Kidney capillary endothelial cell (primary cell): ENCODE results near the gene MTA1.

ENCODE experiments used
- DNase-seq: peaks from one replicate; pipeline ENCODE4 v3.0.0-alpha.2; 2018; ENCODE audit warnings: low spot score

Gene MTA1

DNA sequence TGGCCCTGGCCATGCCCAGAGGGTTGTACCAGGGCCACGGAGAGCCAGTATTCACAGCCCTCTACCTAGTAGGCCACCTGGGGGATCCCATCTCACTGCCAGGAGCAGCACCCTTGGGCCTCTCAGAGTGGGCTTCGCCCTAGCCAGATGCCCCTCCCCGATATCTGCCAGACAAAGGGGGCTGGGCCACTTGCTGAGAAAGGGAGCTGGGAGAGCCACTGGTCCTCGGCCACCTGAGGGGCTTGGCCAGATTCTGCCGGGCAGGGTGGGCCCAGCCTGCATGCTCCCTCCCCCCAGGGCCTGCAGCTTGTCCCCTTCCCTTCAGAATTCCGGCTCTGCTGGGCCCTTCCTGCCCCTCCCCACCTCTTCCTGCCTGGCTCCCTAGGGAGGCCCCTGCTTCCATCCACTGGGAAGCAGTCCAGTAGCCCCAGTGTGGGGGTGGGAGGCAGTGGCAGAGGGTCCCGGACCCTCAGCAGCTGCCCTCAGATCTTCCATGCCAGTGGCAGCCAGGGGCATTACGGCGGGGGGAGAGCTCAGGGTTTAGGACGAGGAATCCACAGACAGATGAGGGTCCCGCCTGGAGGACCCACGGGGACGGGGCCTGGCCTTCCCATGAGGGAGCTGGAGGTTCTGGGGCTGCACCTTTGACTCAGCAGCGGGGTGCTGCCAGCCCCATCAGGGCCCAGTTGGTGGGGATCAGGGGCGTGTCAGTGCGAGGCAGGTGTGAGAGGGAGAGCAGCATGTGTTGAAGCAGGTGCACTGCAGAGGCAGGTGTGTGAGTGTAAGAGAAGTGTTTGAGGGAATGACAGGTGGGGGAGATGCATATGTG, 57.4 kb downstream of the MTA1 start:
- peak; percentile 77 for DNase-seq

DNA sequence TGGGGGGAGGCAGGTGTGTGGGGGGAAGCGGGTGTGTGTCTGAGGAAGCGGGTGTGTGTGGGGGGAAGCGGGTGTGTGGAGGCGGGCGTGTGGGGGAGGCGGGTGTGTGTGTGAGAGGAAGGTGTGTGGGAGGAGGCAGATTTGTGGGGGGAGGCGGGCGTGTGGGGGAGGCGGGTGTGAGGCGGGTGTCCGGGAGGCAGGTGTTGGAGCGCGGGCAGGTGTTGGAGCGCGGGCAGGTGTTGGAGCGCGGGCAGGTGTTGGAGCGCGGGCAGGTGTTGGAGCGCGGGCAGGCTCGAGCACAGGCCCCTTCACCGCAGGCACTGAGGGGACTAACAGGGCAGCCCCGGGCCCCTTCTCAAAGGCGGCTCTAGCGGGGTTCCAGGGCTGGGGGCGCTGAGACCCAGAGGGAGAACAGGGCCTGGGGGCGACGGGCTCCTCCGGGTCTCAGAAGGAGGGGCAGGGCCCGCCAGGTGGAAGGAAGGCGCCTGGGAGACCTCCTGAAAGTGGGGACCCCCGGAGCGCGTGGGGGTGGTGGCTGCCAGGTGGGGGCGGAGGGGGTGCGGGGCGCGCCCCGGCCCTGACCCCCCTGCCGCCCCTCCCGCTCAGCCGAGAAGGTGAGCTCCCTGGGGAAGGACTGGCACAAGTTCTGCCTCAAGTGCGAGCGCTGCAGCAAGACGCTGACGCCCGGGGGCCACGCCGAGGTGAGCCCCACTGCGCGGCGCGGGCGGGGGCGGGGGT, 58.2 kb downstream of the MTA1 start:
- no peak for DNase-seq

DNA sequence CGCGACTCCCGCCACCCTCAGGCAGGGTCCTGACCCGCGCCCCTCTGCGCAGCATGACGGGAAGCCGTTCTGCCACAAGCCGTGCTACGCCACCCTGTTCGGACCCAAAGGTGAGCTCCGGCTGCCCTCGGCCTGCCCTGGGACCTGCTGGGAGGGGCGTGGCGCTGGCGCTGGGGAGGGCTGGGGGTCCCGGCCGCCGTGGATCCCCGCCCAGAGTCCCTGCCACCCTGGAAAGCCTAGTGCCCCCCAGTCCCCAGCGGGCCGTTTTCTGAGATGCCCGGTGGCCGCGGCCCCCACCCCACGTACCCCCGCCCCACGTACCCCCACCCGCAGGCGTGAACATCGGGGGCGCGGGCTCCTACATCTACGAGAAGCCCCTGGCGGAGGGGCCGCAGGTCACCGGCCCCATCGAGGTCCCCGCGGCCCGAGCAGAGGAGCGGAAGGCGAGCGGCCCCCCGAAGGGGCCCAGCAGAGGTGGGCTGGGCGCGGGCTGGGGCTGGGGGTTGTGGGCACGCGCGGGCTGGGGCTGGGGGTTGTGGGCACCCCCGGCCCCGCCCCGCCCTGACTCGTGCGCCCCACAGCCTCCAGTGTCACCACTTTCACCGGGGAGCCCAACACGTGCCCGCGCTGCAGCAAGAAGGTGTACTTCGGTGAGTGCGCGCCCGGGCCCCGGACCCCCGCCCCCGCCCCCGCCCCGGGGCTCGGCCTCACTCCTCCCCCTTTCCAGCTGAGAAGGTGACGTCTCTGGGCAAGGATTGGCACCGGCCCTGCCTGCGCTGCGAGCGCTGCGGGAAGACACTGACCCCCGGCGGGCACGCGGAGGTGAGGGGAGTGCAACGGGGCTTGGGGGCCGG, 59.0 kb downstream of the MTA1 start:
- no peak for DNase-seq

DNA sequence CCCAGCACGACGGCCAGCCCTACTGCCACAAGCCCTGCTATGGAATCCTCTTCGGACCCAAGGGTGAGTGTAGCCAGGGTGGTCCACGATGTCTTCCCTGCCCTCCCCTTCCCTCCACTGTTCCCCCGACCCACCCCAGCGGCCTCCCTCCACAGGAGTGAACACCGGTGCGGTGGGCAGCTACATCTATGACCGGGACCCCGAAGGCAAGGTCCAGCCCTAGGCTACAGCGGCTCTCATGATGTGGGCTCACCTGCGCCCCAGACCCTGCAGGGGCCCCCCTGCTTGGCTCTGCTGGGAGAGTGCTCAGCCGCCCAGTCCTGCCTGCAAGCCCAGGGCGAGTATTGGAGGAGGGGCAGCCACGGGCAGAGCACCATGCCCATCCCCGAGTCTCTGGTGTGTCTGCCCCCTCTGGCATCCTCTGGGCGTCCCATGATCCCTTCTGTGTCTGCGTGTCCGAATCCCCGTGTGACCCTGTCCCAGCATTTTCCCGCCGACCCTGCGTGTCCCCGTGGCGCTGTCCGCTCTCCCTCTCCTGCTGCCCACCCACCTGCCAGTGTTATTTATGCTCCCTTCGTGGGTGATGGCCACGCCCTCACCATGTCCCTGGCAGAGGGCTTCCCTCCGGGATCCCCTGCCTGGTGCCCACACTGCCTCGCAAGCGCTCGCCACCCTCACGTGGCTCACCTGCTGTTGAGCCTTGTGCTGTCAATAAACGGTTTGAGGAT, 60.0 kb downstream of the MTA1 start:
- DNase-seq, result no peak

DNA sequence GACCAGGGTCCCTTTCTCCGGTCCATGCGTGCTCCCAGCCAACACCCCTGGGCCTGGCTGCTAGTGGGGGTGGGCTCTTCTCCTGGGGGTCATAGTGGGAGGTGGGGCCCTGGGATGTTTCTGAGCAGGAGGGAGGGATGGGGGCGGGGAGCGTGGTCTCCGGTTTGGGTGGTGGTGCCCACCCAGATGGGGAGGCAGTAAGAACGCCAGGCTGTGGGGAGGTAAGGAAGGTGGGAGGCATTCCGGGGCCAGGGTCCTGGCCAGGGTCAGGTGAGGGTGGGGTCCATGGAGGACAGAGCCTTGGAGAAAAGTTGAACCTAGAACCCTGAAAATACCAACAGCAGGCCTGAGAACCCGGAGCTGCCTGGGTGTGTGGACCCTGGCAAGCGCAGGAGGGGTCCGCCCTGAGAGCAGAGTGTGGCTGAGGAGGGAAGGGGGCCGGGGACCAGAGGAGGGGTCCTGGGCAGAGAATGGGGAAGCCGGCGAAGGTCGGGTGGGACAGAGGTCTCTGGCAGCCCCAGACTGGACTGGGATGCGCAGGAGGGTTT, 60.6 kb downstream of the MTA1 start:
- DNase-seq, result no peak

DNA sequence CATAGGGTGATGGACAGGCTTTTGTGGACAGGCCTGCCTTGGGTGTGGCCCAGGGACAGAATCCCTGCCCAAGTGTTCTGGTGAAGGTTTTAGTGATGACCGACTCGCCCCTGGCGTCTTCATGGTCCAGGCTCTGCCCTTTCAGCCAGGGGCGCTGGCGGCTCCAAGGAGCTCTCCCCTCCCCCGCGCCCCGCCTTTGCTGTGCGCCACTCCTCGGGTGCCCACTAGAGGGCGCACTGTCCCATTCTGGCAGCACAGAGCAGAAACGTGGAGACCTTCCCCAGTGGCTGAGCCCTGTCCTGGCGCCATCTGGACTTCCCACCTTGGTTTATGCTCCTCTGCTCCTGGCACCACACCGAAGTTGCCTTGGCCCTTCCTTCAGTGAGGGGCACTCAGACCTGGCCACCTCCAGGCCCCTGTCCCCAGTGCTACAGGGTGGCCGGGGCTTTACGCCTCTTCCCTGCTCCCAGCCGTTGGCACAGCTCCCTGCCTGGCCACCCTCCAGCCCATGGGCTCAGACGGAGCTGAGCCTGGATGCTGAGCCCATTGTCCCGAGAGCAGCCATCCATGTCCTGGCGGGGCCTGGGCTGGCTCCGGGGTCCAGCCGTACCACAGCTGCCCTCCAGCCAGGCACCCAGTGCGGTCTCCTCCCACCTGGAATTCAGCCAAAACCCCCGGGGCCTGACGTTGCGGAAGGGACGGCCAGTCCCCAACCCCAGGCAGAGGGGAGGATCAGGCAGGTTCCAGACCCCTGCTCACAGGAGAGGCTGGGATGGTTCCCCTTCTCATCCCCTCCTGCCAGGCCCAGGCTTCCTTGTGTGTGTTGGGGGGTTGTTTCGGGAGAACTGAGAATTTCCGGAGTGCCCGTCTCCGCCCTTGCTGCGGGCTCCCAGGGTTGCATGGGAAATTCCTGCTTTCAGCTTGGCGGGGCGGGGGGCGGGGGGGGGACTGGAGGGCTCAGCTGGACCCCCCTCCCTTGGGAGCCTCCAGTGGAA, 61.5 kb downstream of the MTA1 start:
- DNase-seq, result peak; percentile 92

DNA sequence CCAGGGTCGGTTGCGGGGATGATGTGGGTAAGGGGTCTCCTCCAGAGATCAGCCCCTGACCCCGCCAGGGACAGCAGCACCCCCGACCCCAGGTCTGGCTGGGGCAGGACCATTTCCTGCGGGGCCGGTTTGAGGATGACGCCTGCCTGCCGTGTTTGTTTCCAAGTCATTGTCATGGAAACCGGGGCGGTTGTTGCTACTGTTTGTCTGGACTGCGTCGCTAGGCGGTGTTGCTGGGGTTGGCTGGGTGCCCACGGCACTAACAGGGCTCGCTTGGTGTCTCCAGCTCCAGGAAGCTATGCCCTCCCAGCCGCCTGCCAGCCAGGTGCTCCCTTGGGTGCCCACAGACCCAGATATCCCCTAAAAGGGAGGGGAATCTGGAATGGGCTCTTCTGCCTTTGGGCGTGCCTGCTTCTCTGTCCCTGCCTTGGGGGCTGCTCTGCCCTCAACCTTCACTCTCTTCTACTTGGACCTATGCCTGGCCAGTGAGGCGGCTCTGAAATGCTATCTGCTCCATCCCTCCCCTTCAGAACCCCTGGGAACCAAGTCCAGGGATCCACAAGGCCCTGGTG, 62.3 kb downstream of the MTA1 start:
- peak; percentile 96 for DNase-seq

DNA sequence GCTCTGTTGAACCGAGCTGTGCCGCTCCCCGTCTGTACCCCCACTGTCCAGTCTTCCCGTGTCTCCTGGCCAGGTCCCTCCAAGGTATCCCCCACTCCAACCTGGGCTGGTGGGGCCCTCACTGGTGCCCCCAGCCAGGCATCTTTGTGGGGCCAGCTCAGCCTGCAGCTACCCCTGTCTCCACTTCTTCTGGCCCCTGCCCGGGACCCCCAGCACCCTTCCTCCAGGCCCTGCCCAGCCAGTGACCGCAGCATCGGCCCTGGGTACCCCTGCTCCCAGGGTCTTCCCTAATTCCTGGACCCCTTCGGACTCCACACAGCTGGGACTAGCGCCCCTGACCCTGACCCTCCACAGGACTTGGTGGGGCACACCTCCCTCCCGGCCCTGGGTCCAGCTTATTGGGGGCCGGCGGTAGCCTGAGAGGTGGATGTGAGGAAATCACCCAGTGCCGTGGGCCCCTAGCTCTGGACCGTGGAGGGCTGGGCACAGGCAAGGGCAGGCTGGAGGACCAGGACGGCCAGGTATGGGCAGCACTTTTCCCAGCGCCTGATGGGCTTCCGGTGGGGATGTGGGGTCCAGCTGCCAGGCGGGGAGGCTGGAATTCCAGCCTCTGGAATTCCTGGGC, 63.0 kb downstream of the MTA1 start:
- DNase-seq, result no peak

DNA sequence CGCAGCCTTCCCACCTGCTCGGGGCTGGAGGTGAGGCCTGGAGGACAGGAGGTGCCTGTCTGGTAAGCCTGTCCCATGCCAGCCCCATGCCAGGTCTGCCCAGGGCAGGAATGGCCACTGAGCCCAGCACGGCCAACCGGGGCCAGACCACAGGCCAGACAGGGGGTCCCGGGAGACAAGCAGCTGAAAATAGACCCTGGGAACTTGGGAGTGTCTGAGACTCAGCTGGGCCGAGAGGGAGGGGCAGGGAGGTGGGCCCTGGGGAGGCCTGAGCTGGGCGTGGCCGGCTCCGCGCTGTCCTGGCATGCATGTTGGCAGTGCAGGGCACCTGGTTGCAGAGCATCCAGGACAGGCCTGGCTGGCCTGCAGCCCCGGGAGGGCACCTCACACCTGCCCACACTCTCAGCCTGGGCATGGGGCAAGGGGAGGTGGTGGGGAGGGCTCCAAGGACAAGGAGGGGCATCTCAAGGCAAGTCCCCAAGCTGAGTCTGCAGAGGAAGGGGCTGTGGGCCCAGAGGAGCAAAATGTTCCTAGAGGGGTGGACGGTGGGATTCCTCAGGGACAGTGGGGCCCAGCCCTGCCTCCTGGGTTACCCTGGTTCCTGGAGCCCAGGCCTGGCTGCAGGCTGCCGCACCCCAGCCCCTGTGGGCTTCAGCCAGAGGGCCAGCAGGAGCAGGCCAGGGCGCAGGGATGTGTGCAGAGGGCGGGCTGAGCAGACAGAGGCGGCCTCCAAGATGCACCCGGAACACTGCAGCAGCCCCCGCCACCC, 63.9 kb downstream of the MTA1 start:
- no peak for DNase-seq

DNA sequence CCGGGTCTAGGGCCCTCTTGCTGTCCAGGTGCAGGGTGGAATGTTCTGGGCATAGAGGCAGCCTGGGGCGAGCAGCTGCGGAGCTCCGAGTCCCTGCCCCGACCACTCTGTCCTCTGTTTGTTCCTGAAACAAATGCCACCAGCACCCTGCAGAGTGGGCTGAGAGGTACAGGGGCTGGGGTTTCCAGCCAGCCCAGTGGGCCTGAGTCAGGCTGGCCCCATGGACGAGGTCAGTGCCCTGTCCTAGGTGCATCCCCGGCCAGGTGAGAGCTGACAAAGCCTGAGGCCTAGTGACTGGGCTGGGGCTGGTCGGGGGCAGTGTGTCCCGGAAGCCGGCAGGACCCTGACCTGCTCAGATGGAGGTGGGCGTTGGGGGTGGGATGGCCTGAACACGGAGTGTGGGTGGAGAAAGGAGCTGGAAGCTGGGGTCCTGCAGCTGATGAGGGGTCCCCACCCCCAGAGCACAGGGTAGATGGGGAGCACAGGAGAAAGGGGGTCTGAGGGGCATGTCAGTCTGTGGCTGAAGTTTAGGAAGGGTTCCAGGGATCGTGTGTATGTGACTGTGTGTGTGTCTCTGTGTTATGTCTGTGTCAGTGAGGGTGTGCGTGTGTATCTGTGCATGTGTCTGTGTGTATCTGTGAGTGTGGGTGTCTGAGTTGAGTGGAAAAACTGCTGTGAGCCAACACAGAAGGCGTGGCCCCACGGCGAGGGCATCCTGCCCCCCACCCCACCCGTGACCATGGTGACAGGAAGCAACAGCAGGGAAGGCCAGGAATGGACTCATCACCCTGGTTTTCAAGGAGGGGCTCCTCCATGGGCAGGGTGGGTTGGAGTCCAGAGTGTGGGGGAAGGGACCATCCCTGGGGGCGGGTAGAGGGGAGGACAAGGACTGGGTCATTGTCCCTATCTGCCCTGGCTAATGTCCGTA, 64.7 kb downstream of the MTA1 start:
- DNase-seq, result peak; percentile 40

DNA sequence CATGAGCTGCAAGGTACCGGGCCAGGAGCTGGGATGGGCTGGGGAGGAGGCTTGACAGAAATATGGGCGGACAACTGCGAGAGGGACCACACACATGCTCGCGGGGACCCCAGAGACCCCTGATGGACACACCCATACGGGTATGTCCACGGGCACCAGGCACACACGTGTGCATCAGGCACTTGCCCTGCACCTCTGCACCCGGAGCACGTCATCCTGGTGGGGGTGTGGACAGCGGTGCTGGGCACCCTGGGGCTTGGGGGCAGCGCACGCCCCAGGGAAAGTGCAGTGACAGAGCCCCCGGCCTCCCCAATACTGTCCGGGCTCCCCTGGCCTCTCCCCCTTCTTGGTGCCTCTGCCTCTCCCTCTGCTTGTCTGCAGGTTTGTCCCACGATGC, 65.4 kb downstream of the MTA1 start:
- DNase-seq, result no peak

DNA sequence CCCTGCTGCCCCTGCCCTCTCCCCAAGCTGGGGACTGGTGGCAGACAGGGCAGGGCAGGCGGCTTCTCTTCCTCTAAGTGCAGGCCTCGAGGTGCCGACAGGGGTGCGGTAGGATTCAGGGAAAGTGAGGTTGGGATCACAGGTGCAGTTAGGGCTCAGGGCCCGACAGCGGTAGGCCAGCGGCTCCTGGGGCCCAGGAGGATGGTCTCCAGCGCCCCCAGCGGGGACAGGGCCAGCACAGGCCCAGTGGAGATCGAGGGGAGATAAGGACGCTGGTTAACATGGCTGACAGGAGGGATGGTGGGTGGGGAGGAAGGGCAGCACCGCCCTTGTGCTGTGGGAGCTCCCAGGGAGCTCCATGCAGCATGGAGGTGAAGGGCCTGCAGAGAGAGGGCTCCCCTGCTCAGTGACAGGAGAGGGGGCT, 66.1 kb downstream of the MTA1 start:
- DNase-seq, result peak; percentile 52

DNA sequence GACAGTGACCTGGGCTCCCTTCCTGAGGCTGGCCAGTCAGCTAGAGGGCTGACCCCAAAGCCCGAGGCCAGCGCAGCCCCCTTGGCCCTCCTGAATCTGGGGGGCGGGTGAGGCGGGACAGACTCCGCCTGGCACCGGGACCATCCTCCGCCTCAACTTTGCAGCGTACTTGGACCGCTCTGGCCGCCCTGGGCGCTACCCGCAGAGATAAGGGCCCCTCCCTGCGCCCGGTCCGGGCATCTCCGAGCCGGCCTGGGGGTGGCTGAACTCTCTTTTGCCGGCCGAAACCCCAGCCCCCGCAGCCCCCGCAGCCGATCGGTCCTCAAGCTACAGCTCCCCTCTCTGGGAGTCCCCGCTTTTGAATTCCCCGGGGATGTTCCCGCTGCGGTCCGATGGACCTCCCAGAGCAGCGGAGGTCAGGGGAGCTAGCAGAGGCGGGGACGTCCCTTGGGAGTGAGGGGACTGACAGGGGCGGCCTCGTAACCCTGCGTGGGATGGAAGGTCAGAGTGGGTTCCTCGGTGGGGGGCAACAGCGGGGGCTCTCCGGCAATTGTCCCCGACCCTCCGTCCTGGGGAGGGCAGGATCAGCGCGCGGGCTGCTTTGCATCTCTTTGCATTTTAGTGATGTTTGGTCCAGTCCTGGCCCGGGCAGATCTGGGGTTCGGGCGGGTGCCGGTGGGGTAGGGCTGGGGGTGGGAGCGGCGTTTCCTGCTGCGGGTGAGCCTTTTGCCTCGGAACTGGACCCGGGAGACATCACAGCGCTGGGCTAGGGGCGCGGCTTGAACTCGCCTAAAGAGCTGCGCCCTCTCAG, 66.7 kb downstream of the MTA1 start, which contains the start of gene CRIP1:
Gene CRIP1, plus strand, starts transcription at position 724 of the 811 bp plus-strand sequence. CDS start 374 bp downstream, outside the sequence.
- no peak for DNase-seq

DNA sequence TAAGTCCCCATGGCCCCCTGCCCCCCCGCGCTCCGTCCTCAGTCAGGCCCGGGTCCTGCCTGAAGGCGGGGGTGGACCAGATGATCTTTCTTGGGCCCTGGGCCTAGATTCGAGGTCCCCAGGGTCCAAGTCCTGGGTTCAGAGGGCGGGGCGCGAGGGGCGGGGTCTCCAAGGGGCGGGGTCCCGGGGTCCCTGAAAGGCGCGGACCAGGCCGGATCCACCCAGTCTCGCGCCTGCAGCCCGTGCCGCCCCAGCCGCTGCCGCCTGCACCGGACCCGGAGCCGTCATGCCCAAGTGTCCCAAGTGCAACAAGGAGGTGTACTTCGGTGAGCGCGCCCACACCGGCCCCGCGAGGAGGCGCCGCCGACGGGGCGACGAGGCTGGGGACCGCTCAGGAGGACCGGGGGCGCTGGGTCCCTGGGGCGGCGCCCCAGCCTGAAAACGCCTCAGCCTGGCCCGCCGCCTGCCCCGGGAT, 67.4 kb downstream of the MTA1 start:
- DNase-seq, result no peak

DNA sequence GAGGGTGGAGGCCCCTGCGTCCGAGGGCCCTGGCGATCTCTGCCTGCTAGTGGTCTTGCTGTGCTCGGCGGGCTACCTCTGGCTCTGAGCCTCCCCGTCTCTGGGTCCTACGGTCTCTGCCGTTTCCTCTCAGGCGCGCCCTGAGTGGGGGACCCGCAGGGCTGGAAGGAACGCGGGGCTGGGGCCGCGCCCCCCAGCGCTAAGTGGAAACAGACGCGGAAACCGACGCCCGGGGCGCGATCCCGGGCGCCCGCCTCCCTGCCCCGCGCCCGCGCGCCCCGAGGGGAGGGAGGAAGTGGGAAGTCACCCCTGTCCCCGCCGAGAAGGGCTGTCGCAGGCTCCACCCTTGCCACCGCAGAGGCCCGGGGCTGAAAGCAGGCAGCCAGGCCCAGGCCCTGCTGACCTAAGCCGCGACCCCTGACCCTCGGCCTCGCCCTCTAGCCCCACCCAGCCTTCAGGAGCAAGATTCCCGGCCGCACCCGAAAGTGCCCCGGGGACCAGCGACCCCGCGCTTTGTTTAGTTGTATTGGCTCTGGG, 67.9 kb downstream of the MTA1 start:
- DNase-seq, result no peak
